LNCaP clone FGC (cell line): ENCODE measurements around the gene IFNG-AS1.

Experiments used
- DNase-seq: peaks from one replicate; pipeline ENCODE4 v3.0.0-alpha.2; 2011; ENCODE audit warnings: low read depth
- H3K4me3 ChIP-seq: 2 replicates; pipeline ENCODE4 v1.5.1; 2011; ENCODE audit warnings: mild to moderate bottlenecking, low read depth, low read length, control low read depth
- TF ChIP-seq, protein P1 (sequence below): IDR thresholded peaks from 2 replicates; pipeline ENCODE4 v1.5.1; 2012; ENCODE audit warnings: mild to moderate bottlenecking; ENCODE audit not compliant: control insufficient read depth, insufficient read depth; ENCODE audit errors: extremely low read depth

IFNG-AS1 gene

DNA sequence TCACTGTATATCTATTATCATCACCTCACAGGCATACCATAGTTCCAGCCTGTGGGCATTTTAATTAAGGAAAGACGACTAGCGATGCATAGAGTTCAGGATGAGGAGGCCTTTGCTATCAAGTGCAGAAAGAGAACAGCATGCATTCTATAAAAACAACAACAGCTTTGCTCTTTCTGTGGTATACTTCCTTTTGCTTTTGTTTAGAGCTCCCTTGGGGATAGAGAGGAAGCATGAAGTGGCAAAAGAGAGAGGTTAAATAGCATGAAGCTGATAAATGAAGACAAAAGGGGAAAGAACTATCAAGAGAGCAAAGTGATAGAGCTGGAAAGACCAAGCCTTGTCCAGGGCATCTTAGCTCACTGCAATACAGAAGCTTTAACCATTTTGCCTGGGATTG is 23.5 kb downstream of the IFNG-AS1 start:
- H3K4me3 ChIP-seq: no peak overlapping the region
- DNase-seq: no peak
- TF ChIP-seq, protein P1, sequence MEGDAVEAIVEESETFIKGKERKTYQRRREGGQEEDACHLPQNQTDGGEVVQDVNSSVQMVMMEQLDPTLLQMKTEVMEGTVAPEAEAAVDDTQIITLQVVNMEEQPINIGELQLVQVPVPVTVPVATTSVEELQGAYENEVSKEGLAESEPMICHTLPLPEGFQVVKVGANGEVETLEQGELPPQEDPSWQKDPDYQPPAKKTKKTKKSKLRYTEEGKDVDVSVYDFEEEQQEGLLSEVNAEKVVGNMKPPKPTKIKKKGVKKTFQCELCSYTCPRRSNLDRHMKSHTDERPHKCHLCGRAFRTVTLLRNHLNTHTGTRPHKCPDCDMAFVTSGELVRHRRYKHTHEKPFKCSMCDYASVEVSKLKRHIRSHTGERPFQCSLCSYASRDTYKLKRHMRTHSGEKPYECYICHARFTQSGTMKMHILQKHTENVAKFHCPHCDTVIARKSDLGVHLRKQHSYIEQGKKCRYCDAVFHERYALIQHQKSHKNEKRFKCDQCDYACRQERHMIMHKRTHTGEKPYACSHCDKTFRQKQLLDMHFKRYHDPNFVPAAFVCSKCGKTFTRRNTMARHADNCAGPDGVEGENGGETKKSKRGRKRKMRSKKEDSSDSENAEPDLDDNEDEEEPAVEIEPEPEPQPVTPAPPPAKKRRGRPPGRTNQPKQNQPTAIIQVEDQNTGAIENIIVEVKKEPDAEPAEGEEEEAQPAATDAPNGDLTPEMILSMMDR: no peak

DNA sequence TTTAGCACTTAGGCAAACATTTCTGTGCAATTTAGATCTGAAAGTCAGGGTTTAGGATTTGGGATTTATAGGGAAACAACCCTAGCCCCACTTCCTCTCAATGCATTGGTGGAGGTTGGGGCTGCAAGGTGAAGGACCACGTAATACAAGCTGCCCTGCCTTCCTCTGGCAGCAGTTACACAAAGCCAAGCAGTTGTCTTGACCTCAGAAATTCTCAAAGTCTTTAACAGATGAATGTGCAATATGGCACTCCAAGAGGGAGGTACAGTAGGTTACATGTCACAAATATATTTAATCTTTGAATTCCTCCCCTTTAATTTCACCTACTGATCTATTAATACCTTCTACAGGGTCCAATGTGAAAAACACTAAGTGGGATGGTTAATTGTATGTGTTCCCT is 23.9 kb downstream of the IFNG-AS1 start:
- TF ChIP-seq, protein P1: no peak
- no peak for DNase-seq
- no peak overlapping the region for H3K4me3 ChIP-seq

DNA sequence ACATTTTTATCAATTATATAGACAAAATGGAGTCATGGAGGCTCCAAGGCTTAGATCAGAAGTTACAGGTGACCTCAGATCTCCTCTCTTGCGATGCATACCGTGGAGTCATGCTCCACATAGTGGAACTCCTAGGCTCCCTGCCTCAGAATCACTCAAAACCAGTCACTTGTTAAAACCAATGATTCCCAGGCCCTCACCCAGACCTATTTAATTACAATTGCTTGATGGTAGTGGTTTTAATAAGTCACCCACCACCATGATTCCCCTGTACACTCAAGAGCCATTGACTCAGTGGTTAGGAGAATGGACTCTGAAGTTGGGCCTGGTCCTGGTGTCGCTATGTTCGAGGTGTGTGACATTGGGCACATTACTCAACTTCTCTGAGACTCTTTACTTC is 26.9 kb downstream of the IFNG-AS1 start:
- H3K4me3 ChIP-seq: no peak overlapping the region
- TF ChIP-seq, protein P1: no peak
- DNase-seq: no peak

DNA sequence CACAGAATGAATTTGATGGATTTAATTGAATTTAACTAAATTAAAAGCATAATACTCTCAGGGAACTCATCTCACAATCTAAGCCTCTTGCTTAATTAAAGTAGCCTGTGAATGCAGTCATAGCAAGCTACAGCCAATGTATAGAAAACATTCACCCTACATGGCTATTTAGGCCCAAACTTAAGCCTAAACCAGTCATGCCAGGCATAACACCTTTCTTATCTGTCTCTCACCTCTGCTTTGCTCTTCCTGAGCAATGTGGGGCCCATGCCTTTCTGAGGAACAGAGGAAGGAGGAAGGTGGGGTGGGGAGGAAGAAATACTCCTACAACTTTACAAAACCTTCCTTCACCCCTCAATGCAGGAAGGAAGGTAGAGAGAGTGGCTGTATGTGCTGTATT is 29.1 kb downstream of the IFNG-AS1 start:
- TF ChIP-seq, protein P1: no peak
- no peak overlapping the region for H3K4me3 ChIP-seq
- no peak for DNase-seq

DNA sequence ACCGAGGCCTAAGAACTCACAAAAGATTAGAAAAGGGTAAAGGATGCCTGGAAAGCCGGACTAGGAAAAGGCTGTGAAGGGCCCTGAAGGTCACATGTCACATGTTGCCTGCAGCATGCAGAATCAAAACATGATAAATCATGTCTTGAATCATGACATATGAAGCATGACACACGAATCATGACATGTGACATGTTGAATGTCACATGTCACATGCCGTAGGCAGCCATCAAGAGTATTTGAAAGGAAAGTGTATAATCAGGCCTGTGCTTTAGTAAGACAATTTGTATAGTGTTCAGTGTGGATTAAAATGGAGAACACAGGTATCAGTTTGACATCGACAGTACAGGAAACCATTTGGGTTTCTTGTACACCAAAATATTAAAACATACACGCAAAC is 30.8 kb downstream of the IFNG-AS1 start:
- no peak overlapping the region for H3K4me3 ChIP-seq
- TF ChIP-seq, protein P1: no peak
- DNase-seq: no peak

DNA sequence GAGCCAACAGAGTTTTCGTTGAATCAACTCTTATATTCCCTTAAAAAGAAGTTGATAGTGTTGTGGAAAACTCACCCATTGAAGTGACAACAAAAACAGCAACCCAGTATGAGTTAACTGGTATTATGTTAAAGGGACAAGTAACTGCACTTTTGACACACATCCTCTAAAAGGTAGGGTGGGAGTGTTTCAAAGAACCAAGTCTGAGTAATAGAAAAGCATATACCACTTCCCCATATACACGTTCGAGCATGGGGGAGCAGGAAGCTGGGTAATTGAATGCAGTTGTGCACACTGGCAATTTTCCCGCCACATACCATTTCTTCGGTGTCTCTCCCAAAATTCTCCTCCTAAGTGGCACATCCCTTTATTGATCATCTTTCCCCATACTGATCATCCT is 31.5 kb downstream of the IFNG-AS1 start:
- no peak for DNase-seq

DNA sequence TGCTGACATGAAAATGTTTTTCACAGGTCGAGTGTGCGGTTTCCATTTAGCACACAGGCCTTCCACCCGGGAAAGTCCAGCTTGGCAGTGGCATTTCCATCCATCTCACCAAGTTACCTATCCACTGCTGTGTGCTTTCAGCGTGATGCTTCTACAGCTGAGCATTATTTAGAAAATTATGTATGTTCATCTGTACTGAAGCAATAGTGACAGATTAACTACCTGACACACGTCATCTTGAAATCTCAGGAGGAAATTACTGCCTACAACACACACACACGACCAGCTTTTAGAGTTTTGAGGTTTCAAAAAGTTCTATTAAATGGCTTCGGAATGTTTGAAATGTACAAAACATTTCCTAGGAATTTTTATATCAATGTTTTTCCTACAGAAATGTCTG is 39.4 kb downstream of the IFNG-AS1 start:
- TF ChIP-seq, protein P1: no peak
- H3K4me3 ChIP-seq: no peak overlapping the region
- no peak for DNase-seq

More for the DNA sequence above, 31.5 kb downstream of the IFNG-AS1 start:
- TF ChIP-seq, protein P1: no peak
- no peak overlapping the region for H3K4me3 ChIP-seq
